ENCODE measurements around the gene CD83.

CD83 gene

GRCh38 chr6:14092838-14093789 is 24.5 kb upstream of the CD83 start:
- no peaks in the 10 kb centered on the region for H3K9me2 ChIP-seq (replicated peaks; ENCODE audit: insufficient read depth, low read length)
- no peak overlapping the region for H3K9ac ChIP-seq (ENCODE audit: low read length)
- H3K79me2 ChIP-seq (ENCODE audit: low read length) = no peaks in the 10 kb centered on the region
- no peak for TF ChIP-seq CTCF (IDR thresholded peaks at IDR 0.05; ENCODE audit: low read length)
- TF ChIP-seq EZH2phosphoT487 (IDR thresholded peaks at IDR 0.05; ENCODE audit: low read length) = no peak
- no peak for TF ChIP-seq EZH2 (optimal IDR thresholded peaks at IDR 0.05; ENCODE audit: low read depth, low read length)
- no peaks in the 10 kb centered on the region for H3K9me3 ChIP-seq (replicated peaks; ENCODE audit: insufficient read depth, low read length)
- H3K36me3 ChIP-seq (replicated peaks; ENCODE audit: insufficient read depth, low read length) = no peaks in the 10 kb centered on the region
- no peak overlapping the region for H3K4me2 ChIP-seq (ENCODE audit: low read depth, low read length)
- peaks cover 26% of the 10 kb centered on the region for H3K27me3 ChIP-seq (replicated peaks; ENCODE audit: insufficient read depth, low read length)
- no peaks in the 10 kb centered on the region for H4K20me1 ChIP-seq (ENCODE audit: insufficient read depth, low read length)
- no peak overlapping the region for H2AFZ ChIP-seq (ENCODE audit: low read length)
- no peaks in the 10 kb centered on the region for H3F3A ChIP-seq (ENCODE audit: insufficient read depth, low read length)
- no peak for DNase-seq
- H3K27ac ChIP-seq (ENCODE audit: low read length) = no peak overlapping the region
- no peak overlapping the region for H3K4me3 ChIP-seq (ENCODE audit: low read length)
- H3K4me1 ChIP-seq (ENCODE audit: low read length) = no peaks in the 10 kb centered on the region

- H3K4me2 ChIP-seq (ENCODE audit: low read depth, low read length) = no peak overlapping the region
These were observed 22.9 kb upstream of the CD83 start for GRCh38 chr6:14094721-14095120.

GRCh38 chr6:14095437-14095836 is 22.1 kb upstream of the CD83 start:
- H3K36me3 ChIP-seq (replicated peaks; ENCODE audit: insufficient read depth, low read length) = no peaks in the 10 kb centered on the region
- H3K4me3 ChIP-seq (ENCODE audit: low read length) = no peak overlapping the region
- H3K4me2 ChIP-seq (ENCODE audit: low read depth, low read length) = no peak overlapping the region
- no peak overlapping the region for H3K9ac ChIP-seq (ENCODE audit: low read length)
- no peaks in the 10 kb centered on the region for H3K9me2 ChIP-seq (replicated peaks; ENCODE audit: insufficient read depth, low read length)
- H2AFZ ChIP-seq (ENCODE audit: low read length) = no peak overlapping the region
- no peak for DNase-seq
- peaks cover 11% of the 10 kb centered on the region; the same call in 1 of the 2 replicates for H3K27me3 ChIP-seq (replicated peaks; ENCODE audit: insufficient read depth, low read length)
- no peaks in the 10 kb centered on the region for H3K4me1 ChIP-seq (ENCODE audit: low read length)
- no peaks in the 10 kb centered on the region for H4K20me1 ChIP-seq (ENCODE audit: insufficient read depth, low read length)
- no peaks in the 10 kb centered on the region for H3K79me2 ChIP-seq (ENCODE audit: low read length)
- H3K9me3 ChIP-seq (replicated peaks; ENCODE audit: insufficient read depth, low read length) = no peaks in the 10 kb centered on the region
- H3K27ac ChIP-seq (ENCODE audit: low read length) = no peak overlapping the region
- TF ChIP-seq EZH2 (optimal IDR thresholded peaks at IDR 0.05; ENCODE audit: low read depth, low read length) (no peak), EZH2phosphoT487 (IDR thresholded peaks at IDR 0.05; ENCODE audit: low read length) (no peak), CTCF (IDR thresholded peaks at IDR 0.05; ENCODE audit: low read length) (no peak)
- no peaks in the 10 kb centered on the region for H3F3A ChIP-seq (ENCODE audit: insufficient read depth, low read length)

More at GRCh38 chr6:14094721-14095120, 22.9 kb upstream of the CD83 start:
- no peaks in the 10 kb centered on the region for H4K20me1 ChIP-seq (ENCODE audit: insufficient read depth, low read length)
- no peak for TF ChIP-seq CTCF (IDR thresholded peaks at IDR 0.05; ENCODE audit: low read length)
- TF ChIP-seq EZH2 (optimal IDR thresholded peaks at IDR 0.05; ENCODE audit: low read depth, low read length) = no peak
- no peak for TF ChIP-seq EZH2phosphoT487 (IDR thresholded peaks at IDR 0.05; ENCODE audit: low read length)
- H3K36me3 ChIP-seq (replicated peaks; ENCODE audit: insufficient read depth, low read length) = no peaks in the 10 kb centered on the region
- peaks cover 17% of the 10 kb centered on the region; the same call in 1 of the 2 replicates for H3K27me3 ChIP-seq (replicated peaks; ENCODE audit: insufficient read depth, low read length)
- no peak overlapping the region for H2AFZ ChIP-seq (ENCODE audit: low read length)
- H3K4me1 ChIP-seq (ENCODE audit: low read length) = no peaks in the 10 kb centered on the region
- H3K9me3 ChIP-seq (replicated peaks; ENCODE audit: insufficient read depth, low read length) = no peaks in the 10 kb centered on the region
- H3F3A ChIP-seq (ENCODE audit: insufficient read depth, low read length) = no peaks in the 10 kb centered on the region
- no peak overlapping the region for H3K4me3 ChIP-seq (ENCODE audit: low read length)
- no peaks in the 10 kb centered on the region for H3K9me2 ChIP-seq (replicated peaks; ENCODE audit: insufficient read depth, low read length)
- H3K27ac ChIP-seq (ENCODE audit: low read length) = no peak overlapping the region
- DNase-seq = no peak
- no peak overlapping the region for H3K9ac ChIP-seq (ENCODE audit: low read length)
- no peaks in the 10 kb centered on the region for H3K79me2 ChIP-seq (ENCODE audit: low read length)

Measured in MM.1S (cell line).